AG04449 (cell line): ENCODE measurements around the gene KIAA2012.

Experiments
- CTCF ChIA-PET: fragments of 350-600 bp; formaldehyde crosslinking; extraction: SDS; loops from one replicate; lab custom pipeline; 2021; ENCODE audit warnings: antibody characterized with exemption; lab: Yijun Ruan, JAX
- POLR2A ChIA-PET: fragments of 400-600, 350-600 bp; formaldehyde crosslinking; extraction: SDS; loops from one replicate; lab custom pipeline; 2020; ENCODE audit warnings: antibody characterized with exemption, inconsistent platforms; lab: Yijun Ruan, JAX
- DNase-seq: peaks from one replicate; pipeline ENCODE4 v3.0.0-alpha.2; 2010; ENCODE audit warnings: low read depth, low spot score
- H3K4me3 ChIP-seq: 2 replicates; pipeline ENCODE4 v1.5.1; 2011; ENCODE audit warnings: low read depth, mild to moderate bottlenecking, control low read depth, low read length
- CTCF ChIP-seq: IDR thresholded peaks from one replicate; pipeline ENCODE4 v1.5.1; 2011; ENCODE audit warnings: mild to moderate bottlenecking, moderate library complexity, low read length, control low read depth, inconsistent platforms; ENCODE audit not compliant: insufficient read depth; ENCODE audit errors: missing control alignments

Gene KIAA2012

GRCh38 chr2:202116691-202117090 is 43.6 kb downstream of the KIAA2012 start:
- CTCF ChIA-PET = no interaction called here
- TF ChIP-seq CTCF = no peak
- POLR2A ChIA-PET = no interaction called here
- DNase-seq = no peak
- no peak overlapping the region for H3K4me3 ChIP-seq

GRCh38 chr2:202118168-202118567 is 45.1 kb downstream of the KIAA2012 start:
- CTCF ChIA-PET = interaction anchor here (0.5 to 1.0 kb wide), 2 partner anchors 14 to 465 kb away, joined by 3 read pairs; no protein-coding TSS in a partner anchor
- no peak overlapping the region for H3K4me3 ChIP-seq

GRCh38 chr2:202120828-202121227 is 47.8 kb downstream of the KIAA2012 start:
- TF ChIP-seq CTCF = no peak
- ChIA-PET POLR2A (no interaction called here), CTCF (no interaction called here)
- no peak for DNase-seq
- no peak overlapping the region for H3K4me3 ChIP-seq

More at GRCh38 chr2:202118168-202118567, 45.1 kb downstream of the KIAA2012 start:
- POLR2A ChIA-PET = interaction anchor here (0.6 kb wide), 1 partner anchor 19 kb away, joined by 3 read pairs; no protein-coding TSS in a partner anchor
- no peak for DNase-seq
- no peak for TF ChIP-seq CTCF

- CTCF ChIA-PET = interaction anchor here (1.0 kb wide), 1 partner anchor 18 kb away, joined by 3 read pairs; no protein-coding TSS in a partner anchor
- DNase-seq = no peak
- TF ChIP-seq CTCF = no peak
- H3K4me3 ChIP-seq = no peak overlapping the region
- POLR2A ChIA-PET = no interaction called here
These were observed 48.6 kb downstream of the KIAA2012 start for GRCh38 chr2:202121532-202122162.

GRCh38 chr2:202122163-202122540 is 49.1 kb downstream of the KIAA2012 start:
- POLR2A ChIA-PET = no interaction called here
- H3K4me3 ChIP-seq = no peak overlapping the region
- TF ChIP-seq CTCF = no peak
- CTCF ChIA-PET = interaction anchor here (1.0 kb wide), 1 partner anchor 18 kb away, joined by 3 read pairs; no protein-coding TSS in a partner anchor
- DNase-seq = no peak

GRCh38 chr2:202122980-202123720 is 50.1 kb downstream of the KIAA2012 start:
- no peak for TF ChIP-seq CTCF
- no peak overlapping the region for H3K4me3 ChIP-seq
- ChIA-PET CTCF (no interaction called here), POLR2A (no interaction called here)
- DNase-seq = no peak
